ENCODE measurements around the gene ABCA7. TPM values are rescaled to one million over a fixed set of nuclear protein-coding genes. Genes with fewer than 3 reads are reported as not detected.

The ABCA7 gene
- total and polyA plus RNA-seq, 2 of the 13 experiments (the other 11 are each of a cell fraction or from before 2014, with no cell fraction given) = 4.4 to 32.4 TPM

DNA sequence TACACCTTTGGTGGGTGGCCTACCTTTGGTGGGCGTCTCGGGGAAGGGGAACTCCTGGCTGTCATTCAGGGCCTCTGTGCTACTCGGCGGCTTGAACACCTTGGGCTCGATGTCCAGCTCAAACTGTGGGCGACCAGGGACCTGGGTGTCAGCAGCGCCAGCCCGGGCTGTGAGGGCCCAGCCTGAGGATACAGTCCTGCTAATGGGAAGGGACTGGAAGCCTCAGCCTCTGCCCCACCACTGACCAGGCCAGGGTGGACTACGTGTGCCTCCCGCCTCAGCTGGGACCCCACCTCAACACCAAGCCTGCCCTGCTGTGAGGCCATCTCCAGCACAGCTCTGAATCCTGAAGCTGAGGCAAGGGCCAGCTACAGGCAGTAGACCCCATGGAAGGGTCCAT is 26.7 kb upstream of the ABCA7 start:
- WGBS (ENCODE audit: low lambda C conversion rate) = no CpG with 5 or more reads among the region's 10 CpGs
- H3K27ac ChIP-seq (ENCODE audit: extremely low read length, insufficient read depth, low read length) = no peak overlapping the region
- H3K4me1 ChIP-seq (ENCODE audit: insufficient read depth, low read length) = peaks cover 21% of the 10 kb centered on the region
- peaks cover 15 to 18% of the 10 kb centered on the region in 2 experiments; a peak in 3 of 5 replicates for H3K36me3 ChIP-seq (replicated peaks in 1 of 2; ENCODE audit: control insufficient read depth in 1 of 2, insufficient read depth in 2 of 2, low read length in 2 of 2)
- peaks cover 33% of the 10 kb centered on the region for H3K79me2 ChIP-seq (ENCODE audit: insufficient read depth, low read length)
- H3K9me3 ChIP-seq (ENCODE audit: low read length) = no peaks in the 10 kb centered on the region
- no peak overlapping the region for H3K4me2 ChIP-seq (ENCODE audit: low read depth, low read length)
- no peak overlapping the region for H2AFZ ChIP-seq (ENCODE audit: low read length)
- ATAC-seq = no peak
- H3K27me3 ChIP-seq (ENCODE audit: control insufficient read depth in 1 of 2, insufficient read depth in 2 of 2, low read length in 2 of 2) = no peaks in the 10 kb centered on the region
- no peak for FAIRE-seq
- in situ Hi-C loops (cut with HindIII; ENCODE audit: extremely low pct_ligation_motif_present, low pct_unique_long_range_greater_than_20kb) (no loop called here), intact Hi-C loops (cut with micrococcal nuclease; ENCODE audit: unreplicated experiment) (no loop called here)
- POLR2A ChIA-PET = no interaction called here
- CTCF ChIA-PET (ENCODE audit: low intra/inter-chr PET ratio, low total read pairs) = no interaction called here
- TF ChIP-seq ZNF678 (CRISPR knock-in tag; IDR thresholded peaks at IDR 0.05) (no peak), SMYD3 (CRISPR knock-in tag; IDR thresholded peaks at IDR 0.05) (no peak), NR3C1 (CRISPR knock-in tag; IDR thresholded peaks at IDR 0.05) (no peak), NR1H2 (CRISPR knock-in tag; IDR thresholded peaks at IDR 0.05; ENCODE audit: borderline replicate concordance, low read depth) (no peak), AGO2 (optimal IDR thresholded peaks at IDR 0.05; ENCODE audit: low read depth, low read length) (no peak), ZNF292 (CRISPR knock-in tag; IDR thresholded peaks at IDR 0.05; ENCODE audit: borderline replicate concordance, low read depth) (no peak), ZEB1 (IDR thresholded peaks at IDR 0.05; ENCODE audit: insufficient replicate concordance, low read depth) (no peak), POGZ (CRISPR knock-in tag; IDR thresholded peaks at IDR 0.05) (no peak), SRSF1 (optimal IDR thresholded peaks at IDR 0.05; ENCODE audit: low read depth, low read length) (no peak)
- TF ChIP-seq, protein P1, sequence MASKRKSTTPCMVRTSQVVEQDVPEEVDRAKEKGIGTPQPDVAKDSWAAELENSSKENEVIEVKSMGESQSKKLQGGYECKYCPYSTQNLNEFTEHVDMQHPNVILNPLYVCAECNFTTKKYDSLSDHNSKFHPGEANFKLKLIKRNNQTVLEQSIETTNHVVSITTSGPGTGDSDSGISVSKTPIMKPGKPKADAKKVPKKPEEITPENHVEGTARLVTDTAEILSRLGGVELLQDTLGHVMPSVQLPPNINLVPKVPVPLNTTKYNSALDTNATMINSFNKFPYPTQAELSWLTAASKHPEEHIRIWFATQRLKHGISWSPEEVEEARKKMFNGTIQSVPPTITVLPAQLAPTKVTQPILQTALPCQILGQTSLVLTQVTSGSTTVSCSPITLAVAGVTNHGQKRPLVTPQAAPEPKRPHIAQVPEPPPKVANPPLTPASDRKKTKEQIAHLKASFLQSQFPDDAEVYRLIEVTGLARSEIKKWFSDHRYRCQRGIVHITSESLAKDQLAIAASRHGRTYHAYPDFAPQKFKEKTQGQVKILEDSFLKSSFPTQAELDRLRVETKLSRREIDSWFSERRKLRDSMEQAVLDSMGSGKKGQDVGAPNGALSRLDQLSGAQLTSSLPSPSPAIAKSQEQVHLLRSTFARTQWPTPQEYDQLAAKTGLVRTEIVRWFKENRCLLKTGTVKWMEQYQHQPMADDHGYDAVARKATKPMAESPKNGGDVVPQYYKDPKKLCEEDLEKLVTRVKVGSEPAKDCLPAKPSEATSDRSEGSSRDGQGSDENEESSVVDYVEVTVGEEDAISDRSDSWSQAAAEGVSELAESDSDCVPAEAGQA (IDR thresholded peaks at IDR 0.05; ENCODE audit: low read depth) = no peak
- TF ChIP-seq, protein P1 (CRISPR knock-in tag; IDR thresholded peaks at IDR 0.05; ENCODE audit: borderline replicate concordance) = no peak
- TF ChIP-seq, protein P2, sequence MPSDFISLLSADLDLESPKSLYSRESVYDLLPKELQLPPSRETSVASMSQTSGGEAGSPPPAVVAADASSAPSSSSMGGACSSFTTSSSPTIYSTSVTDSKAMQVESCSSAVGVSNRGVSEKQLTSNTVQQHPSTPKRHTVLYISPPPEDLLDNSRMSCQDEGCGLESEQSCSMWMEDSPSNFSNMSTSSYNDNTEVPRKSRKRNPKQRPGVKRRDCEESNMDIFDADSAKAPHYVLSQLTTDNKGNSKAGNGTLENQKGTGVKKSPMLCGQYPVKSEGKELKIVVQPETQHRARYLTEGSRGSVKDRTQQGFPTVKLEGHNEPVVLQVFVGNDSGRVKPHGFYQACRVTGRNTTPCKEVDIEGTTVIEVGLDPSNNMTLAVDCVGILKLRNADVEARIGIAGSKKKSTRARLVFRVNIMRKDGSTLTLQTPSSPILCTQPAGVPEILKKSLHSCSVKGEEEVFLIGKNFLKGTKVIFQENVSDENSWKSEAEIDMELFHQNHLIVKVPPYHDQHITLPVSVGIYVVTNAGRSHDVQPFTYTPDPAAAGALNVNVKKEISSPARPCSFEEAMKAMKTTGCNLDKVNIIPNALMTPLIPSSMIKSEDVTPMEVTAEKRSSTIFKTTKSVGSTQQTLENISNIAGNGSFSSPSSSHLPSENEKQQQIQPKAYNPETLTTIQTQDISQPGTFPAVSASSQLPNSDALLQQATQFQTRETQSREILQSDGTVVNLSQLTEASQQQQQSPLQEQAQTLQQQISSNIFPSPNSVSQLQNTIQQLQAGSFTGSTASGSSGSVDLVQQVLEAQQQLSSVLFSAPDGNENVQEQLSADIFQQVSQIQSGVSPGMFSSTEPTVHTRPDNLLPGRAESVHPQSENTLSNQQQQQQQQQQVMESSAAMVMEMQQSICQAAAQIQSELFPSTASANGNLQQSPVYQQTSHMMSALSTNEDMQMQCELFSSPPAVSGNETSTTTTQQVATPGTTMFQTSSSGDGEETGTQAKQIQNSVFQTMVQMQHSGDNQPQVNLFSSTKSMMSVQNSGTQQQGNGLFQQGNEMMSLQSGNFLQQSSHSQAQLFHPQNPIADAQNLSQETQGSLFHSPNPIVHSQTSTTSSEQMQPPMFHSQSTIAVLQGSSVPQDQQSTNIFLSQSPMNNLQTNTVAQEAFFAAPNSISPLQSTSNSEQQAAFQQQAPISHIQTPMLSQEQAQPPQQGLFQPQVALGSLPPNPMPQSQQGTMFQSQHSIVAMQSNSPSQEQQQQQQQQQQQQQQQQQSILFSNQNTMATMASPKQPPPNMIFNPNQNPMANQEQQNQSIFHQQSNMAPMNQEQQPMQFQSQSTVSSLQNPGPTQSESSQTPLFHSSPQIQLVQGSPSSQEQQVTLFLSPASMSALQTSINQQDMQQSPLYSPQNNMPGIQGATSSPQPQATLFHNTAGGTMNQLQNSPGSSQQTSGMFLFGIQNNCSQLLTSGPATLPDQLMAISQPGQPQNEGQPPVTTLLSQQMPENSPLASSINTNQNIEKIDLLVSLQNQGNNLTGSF (CRISPR knock-in tag; IDR thresholded peaks at IDR 0.05) = no peak
- H3K4me3 ChIP-seq (replicated peaks in 1 of 3; ENCODE audit: insufficient read depth in 1 of 3, low read depth in 2 of 3, low read length in 3 of 3) = no peak overlapping the region
- no peak overlapping the region for H3K9ac ChIP-seq (ENCODE audit: insufficient read depth, low read depth, low read length)
- peaks cover 13% of the 10 kb centered on the region; the same call in 1 of the 2 replicates for H4K20me1 ChIP-seq (ENCODE audit: insufficient read depth, low read length)
- no TSS peak for BruUV-seq (replicated peaks)
- DNase-seq (ENCODE audit: low spot score) = no peak

Data from HepG2 (cell line).